Karpas-422 (cell line): ENCODE measurements around the gene SCFD1. TPM values are rescaled to one million over a fixed set of nuclear protein-coding genes. Genes with fewer than 3 reads are reported as not detected.
"Not testable (repeated sequence)": the region's sequence is repeated elsewhere in the genome, so short reads cannot be mapped to it uniquely, and the experiment has no call there.

ENCODE experiments used
- DNase-seq: peaks from one replicate; pipeline ENCODE4 v3.0.0-alpha.2; 2015
- H2AFZ ChIP-seq: fragments of 200-600 bp; sonication (generic); 2 replicates; pipeline ENCODE4 v1.6.1; 2014; ENCODE audit warnings: antibody characterized with exemption, low read length, mixed read lengths
- H3K27ac ChIP-seq: fragments of 200-600 bp; sonication (generic); 2 replicates; pipeline ENCODE4 v1.5.1; 2014; ENCODE audit warnings: mild to moderate bottlenecking, low read length, moderate library complexity
- H3K27me3 ChIP-seq: fragments of 200-600 bp; sonication (generic); 2 replicates; pipeline ENCODE4 v1.6.1; 2014; ENCODE audit warnings: low read length, mixed read lengths
- H3K36me3 ChIP-seq: fragments of 200-600 bp; sonication (generic); 2 replicates; pipeline ENCODE4 v1.6.1; 2014; ENCODE audit warnings: low read length, mixed read lengths; ENCODE audit not compliant: insufficient read depth
- H3K4me1 ChIP-seq: fragments of 200-600 bp; sonication (generic); 2 replicates; pipeline ENCODE4 v1.6.1; 2014; ENCODE audit warnings: mild to moderate bottlenecking, low read length, mixed read lengths
- H3K4me2 ChIP-seq: fragments of 200-600 bp; sonication (generic); 2 replicates; pipeline ENCODE4 v1.6.1; 2014; ENCODE audit warnings: low read length, low read depth, mild to moderate bottlenecking; ENCODE audit not compliant: poor library complexity, severe bottlenecking
- H3K4me3 ChIP-seq: fragments of 200-600 bp; sonication (generic); 2 replicates; pipeline ENCODE4 v1.5.1; 2014; ENCODE audit warnings: mild to moderate bottlenecking, antibody characterized with exemption, low read length, mixed read lengths
- H3K79me2 ChIP-seq: fragments of 200-600 bp; sonication (generic); 2 replicates; pipeline ENCODE4 v1.6.1; 2014; ENCODE audit warnings: mild to moderate bottlenecking, low read length, mixed read lengths
- H3K9ac ChIP-seq: fragments of 200-600 bp; sonication (generic); 2 replicates; pipeline ENCODE4 v1.6.0; 2014; ENCODE audit warnings: low read length
- H3K9me2 ChIP-seq: fragments of 200-600 bp; sonication (generic), shearing (Covaris generic); replicated peaks from 2 replicates; pipeline ENCODE4 v1.6.0; 2014; ENCODE audit warnings: mild to moderate bottlenecking, low read length, moderate library complexity; ENCODE audit not compliant: insufficient read depth
- H3K9me3 ChIP-seq: fragments of 300-700, 200-600 bp; sonication (generic); 2 replicates; pipeline ENCODE4 v1.6.1; 2014; ENCODE audit warnings: low read length, mixed read lengths
- H4K20me1 ChIP-seq: fragments of 200-600 bp; sonication (generic); 2 replicates; pipeline ENCODE4 v1.6.1; 2014; ENCODE audit warnings: mild to moderate bottlenecking, antibody characterized with exemption, low read length, low read depth; ENCODE audit not compliant: insufficient read depth
- total RNA-seq: library from RNA; depleted of rRNA; stranded (reverse); fragments of >200 nt; shearing (Covaris generic); gene quantifications from 2 replicates; pipeline ENCODE4 v1.2.3, GENCODE V29; 2014; ENCODE audit warnings: low replicate concordance; rRNA removed

SCFD1 gene, protein sequence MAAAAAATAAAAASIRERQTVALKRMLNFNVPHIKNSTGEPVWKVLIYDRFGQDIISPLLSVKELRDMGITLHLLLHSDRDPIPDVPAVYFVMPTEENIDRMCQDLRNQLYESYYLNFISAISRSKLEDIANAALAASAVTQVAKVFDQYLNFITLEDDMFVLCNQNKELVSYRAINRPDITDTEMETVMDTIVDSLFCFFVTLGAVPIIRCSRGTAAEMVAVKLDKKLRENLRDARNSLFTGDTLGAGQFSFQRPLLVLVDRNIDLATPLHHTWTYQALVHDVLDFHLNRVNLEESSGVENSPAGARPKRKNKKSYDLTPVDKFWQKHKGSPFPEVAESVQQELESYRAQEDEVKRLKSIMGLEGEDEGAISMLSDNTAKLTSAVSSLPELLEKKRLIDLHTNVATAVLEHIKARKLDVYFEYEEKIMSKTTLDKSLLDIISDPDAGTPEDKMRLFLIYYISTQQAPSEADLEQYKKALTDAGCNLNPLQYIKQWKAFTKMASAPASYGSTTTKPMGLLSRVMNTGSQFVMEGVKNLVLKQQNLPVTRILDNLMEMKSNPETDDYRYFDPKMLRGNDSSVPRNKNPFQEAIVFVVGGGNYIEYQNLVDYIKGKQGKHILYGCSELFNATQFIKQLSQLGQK
- 78.8 and 214 TPM in 2 replicates for total RNA-seq

DNA sequence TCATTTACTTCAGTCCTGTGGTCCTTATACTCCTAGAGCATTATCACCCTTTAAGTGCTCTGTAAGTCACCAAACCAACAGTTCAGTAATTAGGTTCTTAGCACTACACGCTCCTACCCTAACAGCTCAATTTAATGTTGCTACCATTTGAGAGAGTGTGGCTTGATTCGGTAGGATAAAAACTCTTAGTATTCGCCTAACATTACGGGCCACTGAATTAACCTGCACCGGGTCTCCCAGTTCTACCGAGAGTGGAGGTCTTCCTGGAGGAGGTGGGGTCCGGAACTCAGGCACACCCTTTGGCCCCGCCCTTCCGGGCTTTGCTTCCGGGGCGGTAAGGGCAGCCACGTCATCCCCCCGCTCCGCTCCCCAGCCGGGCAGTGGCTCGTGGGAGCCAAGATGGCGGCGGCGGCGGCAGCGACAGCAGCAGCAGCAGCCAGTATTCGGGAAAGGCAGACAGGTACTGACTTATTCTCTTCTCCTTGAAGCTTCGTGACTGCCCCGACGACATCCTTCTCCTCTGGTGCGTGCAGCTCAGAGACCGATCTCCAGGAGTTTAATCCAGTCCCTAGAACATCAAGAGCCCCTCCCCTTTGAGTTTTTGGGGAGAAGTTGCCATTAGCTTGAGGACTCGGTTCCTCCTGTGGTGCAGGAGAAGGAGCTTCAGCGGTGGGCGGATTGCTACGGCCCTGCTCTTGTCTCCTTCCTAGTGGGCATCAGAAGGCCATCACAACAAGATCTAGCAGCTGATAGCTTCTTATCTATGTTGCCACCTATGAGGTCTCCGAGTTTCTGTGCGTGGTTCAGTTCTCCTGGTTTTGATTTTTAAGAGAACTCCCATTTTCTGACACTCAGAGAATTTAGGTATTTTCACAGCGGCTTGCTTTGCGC, at the start of gene SCFD1:
SCFD1 (plus strand) TSS at position 380 of the 891 bp plus-strand sequence; CDS start at position 400, 20 bp downstream.
- H3K9ac ChIP-seq = peak within 1 kb of the TSS; percentile 82
- peak within 1 kb of the TSS; percentile 87 for H3K27ac ChIP-seq
- no peaks in the 10 kb centered on the region for H4K20me1 ChIP-seq
- peak within 1 kb of the TSS; percentile 33; the same call in 1 of the 2 replicates for H2AFZ ChIP-seq
- H3K4me3 ChIP-seq = peak within 1 kb of the TSS; percentile 83
- peaks cover 62% of the 10 kb centered on the region for H3K4me1 ChIP-seq
- DNase-seq = peak; percentile 99
- H3K36me3 ChIP-seq = peaks cover 25% of the 10 kb centered on the region; the same call in 1 of the 2 replicates
- H3K9me2 ChIP-seq = no peaks in the 10 kb centered on the region
- peaks cover 51% of the 10 kb centered on the region for H3K79me2 ChIP-seq
- no peaks in the 10 kb centered on the region for H3K27me3 ChIP-seq
- H3K4me2 ChIP-seq = peak within 1 kb of the TSS; percentile 97
- no peaks in the 10 kb centered on the region for H3K9me3 ChIP-seq

DNA sequence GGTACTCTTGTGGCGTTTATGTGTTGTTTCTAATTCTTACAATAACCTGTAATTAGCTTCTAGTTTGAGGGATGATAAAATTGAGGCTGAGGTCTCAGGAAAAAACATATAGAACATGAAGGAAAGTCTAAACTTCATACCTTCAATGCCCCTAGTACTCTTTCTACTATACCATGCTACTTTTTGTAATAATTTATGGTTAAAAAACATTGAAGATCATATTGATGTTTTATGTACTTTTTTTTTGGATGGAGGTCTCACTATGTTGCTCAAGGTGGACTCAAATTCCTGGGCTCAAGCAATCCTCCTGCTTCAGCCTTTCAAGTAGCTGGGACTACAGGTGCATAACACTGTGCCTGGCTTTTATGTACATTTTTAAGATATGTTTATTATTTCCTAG, 49.3 kb upstream of the SCFD1 start:
- H3K27me3 ChIP-seq = no peaks in the 10 kb centered on the region
- no peak overlapping the region for H2AFZ ChIP-seq
- H3K9ac ChIP-seq = no peak overlapping the region
- no peak overlapping the region for H3K27ac ChIP-seq
- no peak overlapping the region for H3K4me3 ChIP-seq
- H3K4me1 ChIP-seq = peaks cover 49% of the 10 kb centered on the region
- no peak for DNase-seq
- H3K9me3 ChIP-seq = no peaks in the 10 kb centered on the region
- peaks cover 100% of the 10 kb centered on the region for H3K79me2 ChIP-seq
- H4K20me1 ChIP-seq = no peaks in the 10 kb centered on the region
- H3K36me3 ChIP-seq = peaks cover 45% of the 10 kb centered on the region
- no peaks in the 10 kb centered on the region for H3K9me2 ChIP-seq
- H3K4me2 ChIP-seq = no peak overlapping the region

- Histone ChIP-seq H3K27ac (no peak overlapping the region), H3K4me1 (peaks cover 43% of the 10 kb centered on the region), H3K9me3 (0 out of 2 replicates have a peak, but pooled peaks cover 2% of the 10 kb centered on the region), H3K9me2 (no peaks in the 10 kb centered on the region), H3K36me3 (peaks cover 49% of the 10 kb centered on the region), H2AFZ (no peak overlapping the region), H4K20me1 (no peaks in the 10 kb centered on the region), H3K79me2 (peaks cover 100% of the 10 kb centered on the region), H3K4me3 (no peak overlapping the region), H3K9ac (no peak overlapping the region), H3K27me3 (no peaks in the 10 kb centered on the region), H3K4me2 (no peak overlapping the region)
- DNase-seq = no peak
These were observed 48.8 kb upstream of the SCFD1 start for GRCh38 chr14:30573226-30573814.

GRCh38 chr14:30573966-30574365, 48.2 kb upstream of the SCFD1 start:
- peak; percentile 55 for DNase-seq
- no peak overlapping the region for H3K9ac ChIP-seq
- no peak overlapping the region for H3K27ac ChIP-seq
- H3K36me3 ChIP-seq = peaks cover 50% of the 10 kb centered on the region
- H3K79me2 ChIP-seq = peaks cover 100% of the 10 kb centered on the region
- no peak overlapping the region for H2AFZ ChIP-seq
- H3K9me2 ChIP-seq = no peaks in the 10 kb centered on the region
- H3K4me2 ChIP-seq = no peak overlapping the region
- H4K20me1 ChIP-seq = no peaks in the 10 kb centered on the region
- no peak overlapping the region for H3K4me3 ChIP-seq
- H3K4me1 ChIP-seq = peaks cover 39% of the 10 kb centered on the region
- no peaks in the 10 kb centered on the region for H3K27me3 ChIP-seq
- H3K9me3 ChIP-seq = 0 out of 2 replicates have a peak, but pooled peaks cover 3% of the 10 kb centered on the region

DNA sequence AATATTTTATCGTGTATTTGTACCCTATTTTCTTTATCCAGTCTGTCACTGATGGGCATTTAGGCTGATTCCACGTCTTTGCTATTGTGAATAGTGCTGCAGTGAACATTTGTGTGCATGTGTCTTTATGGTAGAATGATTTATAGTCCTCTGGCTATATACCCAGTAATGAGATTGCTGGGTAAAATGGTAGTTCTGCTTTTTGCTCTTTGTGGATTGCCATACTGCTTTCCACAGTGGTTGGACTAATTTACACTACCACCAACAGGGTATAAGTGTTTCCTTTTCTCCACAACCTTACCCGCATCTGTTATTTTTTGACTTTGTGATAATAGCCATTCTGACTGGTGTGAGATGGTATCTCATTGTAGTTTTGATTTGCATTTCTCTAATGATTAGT, 47.3 kb upstream of the SCFD1 start:
- not testable (repeated sequence) for H3K4me3 ChIP-seq, H3K9me3 ChIP-seq, H4K20me1 ChIP-seq, H3K27ac ChIP-seq, H3K4me2 ChIP-seq, H3K27me3 ChIP-seq, H3K9ac ChIP-seq, DNase-seq, H3K9me2 ChIP-seq, H2AFZ ChIP-seq
- peaks cover 100% of the 10 kb centered on the region for H3K79me2 ChIP-seq
- H3K4me1 ChIP-seq = peaks cover 31% of the 10 kb centered on the region
- peaks cover 51% of the 10 kb centered on the region for H3K36me3 ChIP-seq

- H3K4me1 ChIP-seq = peaks cover 17% of the 10 kb centered on the region
These were observed 45.8 kb upstream of the SCFD1 start for GRCh38 chr14:30576333-30576732.

GRCh38 chr14:30580616-30581282, 41.4 kb upstream of the SCFD1 start:
- H3K9me3 ChIP-seq = peaks cover 3% of the 10 kb centered on the region; the same call in 1 of the 2 replicates
- no peaks in the 10 kb centered on the region for H3K4me1 ChIP-seq
- H3K79me2 ChIP-seq = peaks cover 100% of the 10 kb centered on the region
- H3K9ac ChIP-seq = no peak overlapping the region
- H3K4me3 ChIP-seq = no peak overlapping the region
- no peak overlapping the region for H2AFZ ChIP-seq
- no peak for DNase-seq
- no peaks in the 10 kb centered on the region for H3K27me3 ChIP-seq
- no peak overlapping the region for H3K27ac ChIP-seq
- H3K4me2 ChIP-seq = no peak overlapping the region
- peaks cover 75% of the 10 kb centered on the region for H3K36me3 ChIP-seq
- H3K9me2 ChIP-seq = no peaks in the 10 kb centered on the region
- H4K20me1 ChIP-seq = no peaks in the 10 kb centered on the region

More at GRCh38 chr14:30576333-30576732, 45.8 kb upstream of the SCFD1 start:
- H3K9me3 ChIP-seq, DNase-seq, H2AFZ ChIP-seq, H3K27me3 ChIP-seq, H3K9me2 ChIP-seq, H3K27ac ChIP-seq, H4K20me1 ChIP-seq, H3K9ac ChIP-seq, H3K4me3 ChIP-seq, H3K4me2 ChIP-seq: not testable (repeated sequence)
- Histone ChIP-seq H3K79me2 (peaks cover 100% of the 10 kb centered on the region), H3K36me3 (peaks cover 59% of the 10 kb centered on the region)
